Caki2 (cell line): Measurements from ENCODE around the gene WDR90. TPM values are rescaled to one million over a fixed set of nuclear protein-coding genes. Genes with fewer than 3 reads are reported as not detected.

Experiments used
- DNase-seq: peaks from one replicate; pipeline ENCODE4 v3.0.0-alpha.2; 2015; ENCODE audit warnings: low read depth
- in situ Hi-C: cut with HindIII; loops from 2 replicates; pipeline ENCODE4 v1.10.0; 2016; ENCODE audit warnings: low sequenced_read_pairs, low pct_unique_long_range_greater_than_20kb, mixed read lengths
- total RNA-seq: library from RNA; depleted of rRNA; stranded (reverse); fragments of >200 nt; shearing (Covaris generic); gene quantifications from 2 replicates; pipeline ENCODE4 v1.2.3, GENCODE V29; 2014; ENCODE audit warnings: low replicate concordance

WDR90 gene
- total RNA-seq, 1 experiment from 2014 or later, result 52.7 TPM

GRCh38 chr16:635573-636205, 13.5 kb upstream of the WDR90 start:
- in situ Hi-C loops, result no loop called here
- no peak for DNase-seq

DNA sequence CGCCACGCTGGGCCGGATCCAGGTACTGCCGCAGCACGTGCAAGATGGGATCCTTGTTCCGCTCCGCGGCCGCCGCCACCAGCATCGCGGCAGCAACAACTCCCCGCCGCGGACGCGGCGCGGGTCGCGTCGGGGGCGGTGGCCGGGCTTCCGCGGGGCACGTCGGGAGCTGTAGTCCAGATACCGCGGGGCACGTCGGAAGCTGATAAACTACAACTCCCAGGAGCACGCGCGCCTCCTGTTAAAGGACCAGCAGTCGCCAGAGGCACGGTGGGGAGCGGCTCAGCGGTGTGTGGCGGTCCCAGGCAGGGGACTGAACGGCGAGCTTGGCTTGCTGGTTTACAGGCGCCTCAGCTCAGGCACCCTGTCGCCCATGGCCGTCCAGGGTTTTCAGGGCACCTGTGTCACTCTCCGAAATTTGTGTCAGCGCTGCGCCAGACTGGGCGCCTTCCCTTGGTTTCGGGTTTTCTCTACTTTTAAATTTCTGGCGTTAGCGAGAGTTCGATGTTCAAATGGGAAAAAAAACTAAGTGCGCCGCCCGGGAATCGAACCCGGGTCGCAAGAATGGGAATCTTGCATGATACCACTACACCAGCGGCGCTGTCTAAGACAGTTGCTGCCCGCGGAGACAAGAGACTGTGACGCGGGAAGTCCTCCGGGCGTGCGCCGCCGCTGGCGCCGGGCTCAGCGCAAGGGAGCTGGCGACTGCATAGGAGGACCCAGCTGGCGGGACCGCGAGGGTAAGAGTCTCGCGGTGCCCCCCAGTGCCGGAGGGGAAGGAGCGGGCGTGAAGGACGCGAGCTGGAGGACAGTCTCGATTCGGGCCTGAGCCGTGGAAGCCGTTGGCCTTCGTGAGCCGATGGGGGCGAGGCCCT, 12.7 kb upstream of the WDR90 start, which contains the start of gene METTL26:
METTL26 (minus strand) TSS at position 100 of the 875 bp plus-strand sequence; CDS start at position 85, 15 bp downstream.
- peak; percentile 97 for DNase-seq
- in situ Hi-C loops, result no loop called here

DNA sequence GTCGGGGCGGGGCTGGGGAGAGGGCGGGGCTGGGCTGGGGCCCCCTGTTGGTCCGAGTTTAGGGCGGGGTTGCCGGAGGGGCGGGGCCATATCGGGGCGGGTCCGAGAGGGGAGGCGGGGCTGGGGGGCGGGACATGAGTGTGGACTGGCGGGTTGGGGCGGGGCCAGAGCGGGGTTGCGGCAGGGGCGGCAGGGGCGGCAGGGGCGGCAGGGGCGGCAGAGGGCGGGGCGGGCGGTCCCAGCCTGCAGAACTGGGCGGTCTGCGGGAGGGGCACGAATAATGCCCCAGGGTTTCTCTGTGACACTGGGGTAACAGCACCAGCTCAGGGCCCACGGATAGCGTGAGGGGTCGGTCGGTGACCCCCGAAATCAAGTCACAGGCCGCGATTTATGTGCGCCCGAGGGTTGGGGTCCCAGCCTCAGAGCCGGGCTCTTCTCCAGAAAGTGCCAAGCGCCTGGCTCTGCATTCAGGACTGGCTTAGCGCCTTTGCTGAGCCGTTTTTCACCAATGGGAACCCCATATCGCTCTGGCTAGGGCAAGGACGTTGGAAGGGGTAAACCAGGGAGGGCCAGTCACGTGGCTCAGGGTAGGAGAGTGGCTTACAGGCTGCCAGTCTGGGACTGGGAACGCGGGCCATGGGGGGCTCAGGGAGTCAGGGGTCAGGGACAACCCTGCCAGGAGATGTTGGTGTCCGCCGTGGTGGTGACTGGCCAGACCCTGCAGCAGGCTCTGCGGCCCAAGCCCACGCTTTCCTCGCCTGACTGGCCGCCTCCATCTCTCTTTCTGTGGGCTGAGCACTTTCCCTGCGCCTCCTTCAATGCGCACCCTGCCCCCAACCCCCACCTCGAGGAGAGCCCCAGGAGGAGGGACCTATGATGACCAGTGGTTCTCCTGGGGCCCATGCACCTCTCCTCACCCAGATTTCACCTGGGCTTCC, 11.8 kb upstream of the WDR90 start:
- in situ Hi-C loops, result no loop called here
- DNase-seq, result no peak

DNA sequence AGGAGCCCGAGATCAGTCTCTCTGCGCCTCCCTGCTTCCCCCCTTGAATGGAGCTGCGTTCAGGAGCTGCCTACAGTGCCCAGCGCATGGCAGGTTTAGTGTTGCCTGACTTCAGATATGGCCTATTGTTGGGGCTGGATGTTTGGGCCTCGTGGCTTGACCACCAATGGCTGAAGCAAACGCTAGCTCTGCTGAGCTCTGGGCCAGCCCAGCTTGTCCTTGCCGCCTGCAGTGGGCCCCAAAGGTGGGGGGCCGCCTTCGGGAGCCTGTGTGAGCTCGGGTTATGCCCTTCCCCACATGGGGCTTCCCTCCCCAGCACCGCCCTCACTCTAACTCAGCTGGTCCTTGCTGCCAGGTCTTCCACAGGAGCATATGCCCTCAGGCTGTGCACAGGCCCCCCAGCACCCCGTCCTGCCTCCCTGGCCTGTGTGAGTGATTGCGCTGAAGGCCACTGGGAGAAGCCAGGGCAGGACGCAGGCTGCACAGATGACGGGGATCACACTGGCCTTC, 11.1 kb upstream of the WDR90 start:
- in situ Hi-C loops, result no loop called here
- no peak for DNase-seq

GRCh38 chr16:638836-639235, 10.3 kb upstream of the WDR90 start:
- in situ Hi-C loops, result no loop called here
- DNase-seq, result no peak

- in situ Hi-C loops, result no loop called here
- DNase-seq, result no peak
These were observed 8.6 kb upstream of the WDR90 start for GRCh38 chr16:640614-641013.

- in situ Hi-C loops, result no loop called here
- peak; percentile 88 for DNase-seq
These were observed 7.6 kb upstream of the WDR90 start, which contains the start of gene MCRIP2 for GRCh38 chr16:641326-642188. Gene MCRIP2, plus strand, starts transcription at chr16:641828. Its CDS starts 164 bp downstream, at chr16:641992.

GRCh38 chr16:642189-643049, 6.7 kb upstream of the WDR90 start:
- in situ Hi-C loops, result no loop called here
- peak; percentile 59 for DNase-seq

DNA sequence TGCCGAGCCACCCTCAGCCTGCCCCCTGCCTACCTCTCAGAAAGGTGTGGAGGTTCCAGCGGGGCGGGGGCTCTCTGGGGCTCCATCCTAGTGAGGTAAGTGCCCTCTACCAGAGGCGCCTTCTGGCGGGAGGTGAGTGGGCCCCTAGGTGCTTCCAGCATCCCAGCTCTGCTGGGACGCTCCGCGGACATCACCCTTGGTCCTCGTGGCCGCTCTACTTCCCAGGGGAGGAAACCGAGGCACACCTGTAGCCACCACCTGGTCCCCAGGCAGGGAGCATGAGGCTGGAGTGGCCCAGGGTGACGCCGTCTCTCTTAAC, 6.2 kb upstream of the WDR90 start:
- DNase-seq, result no peak
- in situ Hi-C loops, result no loop called here

DNA sequence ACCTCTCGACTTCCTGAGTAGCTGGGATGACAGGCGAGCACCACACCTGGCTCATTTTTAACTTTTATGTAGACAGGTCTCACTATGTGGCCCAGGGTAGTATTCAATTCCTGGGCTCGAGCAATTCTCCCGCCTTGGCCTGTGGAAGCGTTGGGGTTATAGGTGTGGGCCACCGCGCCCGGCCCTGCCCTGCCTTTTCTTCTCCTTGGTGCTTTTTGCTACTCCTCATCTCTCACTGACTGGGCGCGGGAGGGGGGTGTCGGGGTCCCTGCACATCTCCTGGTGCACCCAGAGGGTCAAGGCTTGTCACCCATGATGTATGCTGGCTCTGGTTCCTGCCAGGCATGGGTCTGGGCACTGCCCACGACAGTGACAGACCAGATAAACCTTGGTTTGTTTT, 4.6 kb upstream of the WDR90 start:
- no peak for DNase-seq

GRCh38 chr16:645852-646678, 3.1 kb upstream of the WDR90 start:
- DNase-seq, result peak; percentile 61
- in situ Hi-C loops, result no loop called here

More for the DNA sequence above, 4.6 kb upstream of the WDR90 start:
- in situ Hi-C loops, result no loop called here

DNA sequence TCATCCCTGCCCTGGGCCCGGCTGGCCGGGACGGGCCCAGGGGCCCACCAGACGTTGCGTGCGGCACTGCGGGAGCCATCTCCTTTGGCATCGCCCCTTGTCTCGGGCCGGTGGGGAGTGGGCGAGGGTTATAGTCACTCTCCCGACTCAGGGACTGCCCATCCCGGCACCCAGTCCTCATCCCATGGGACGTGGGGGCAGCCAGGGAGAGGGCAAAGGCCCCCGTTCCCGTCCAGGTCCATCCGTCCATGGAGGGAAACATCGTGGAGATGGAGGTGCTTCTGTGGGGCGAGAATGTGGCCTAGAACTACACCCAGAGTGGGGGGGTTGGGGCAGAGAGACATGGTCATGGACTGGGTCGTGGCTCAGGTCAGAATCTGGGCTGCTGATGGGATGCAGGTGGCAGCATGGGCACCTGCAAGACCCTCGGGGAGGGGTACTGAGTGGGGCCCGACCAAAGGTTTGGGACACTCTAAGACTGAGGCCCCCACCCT, 2.4 kb upstream of the WDR90 start:
- no peak for DNase-seq
- in situ Hi-C loops, result no loop called here

- DNase-seq, result no peak
- in situ Hi-C loops, result no loop called here
These were observed 1.8 kb upstream of the WDR90 start for GRCh38 chr16:647173-647902.

- peak; percentile 79 for DNase-seq
- in situ Hi-C loops, result no loop called here
These were observed 939 bp upstream of the WDR90 start for GRCh38 chr16:648071-648780.

DNA sequence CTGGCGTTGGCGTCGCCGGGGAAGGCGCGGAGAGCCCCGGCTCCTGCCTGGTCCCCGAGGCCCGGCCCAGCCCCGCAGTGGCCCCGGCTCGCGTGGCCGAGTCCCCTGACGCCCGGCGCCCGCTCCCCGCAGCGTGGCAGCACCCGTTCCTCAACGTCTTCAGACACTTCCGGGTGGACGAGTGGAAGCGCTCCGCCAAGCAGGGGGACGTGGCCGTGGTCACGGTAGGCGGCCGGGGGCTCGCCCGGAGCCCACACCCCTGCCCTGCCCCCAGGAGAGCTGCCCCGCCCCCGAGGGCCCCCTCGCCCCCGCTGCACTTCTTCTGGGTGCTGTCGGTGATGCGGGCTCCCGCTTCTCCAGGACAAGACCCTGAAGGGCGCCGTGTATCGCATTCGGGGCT, 466 bp downstream of the WDR90 start:
- DNase-seq, result no peak
- in situ Hi-C loops, result no loop called here
